B cell (primary cell): ENCODE data around the gene PHRF1.

Experiments
- CTCF ChIP-seq: fragments of 200-600 bp; IDR thresholded peaks from one replicate; pipeline ENCODE4 v1.8.0; 2022; ENCODE audit warnings: antibody characterized with exemption, mild to moderate bottlenecking
- EZH2 ChIP-seq: IDR thresholded peaks from 2 replicates; pipeline ENCODE4 v1.6.1; 2012; ENCODE audit warnings: borderline replicate concordance, low read depth, mild to moderate bottlenecking, moderate library complexity, low read length; ENCODE audit not compliant: insufficient read depth, poor library complexity, severe bottlenecking

- TF ChIP-seq CTCF (no peak), EZH2 (no peak)
Observed at GRCh38 chr11:620201-620600, 43.9 kb downstream of the PHRF1 start.
